ENCODE data around the gene GARNL3.

DNA sequence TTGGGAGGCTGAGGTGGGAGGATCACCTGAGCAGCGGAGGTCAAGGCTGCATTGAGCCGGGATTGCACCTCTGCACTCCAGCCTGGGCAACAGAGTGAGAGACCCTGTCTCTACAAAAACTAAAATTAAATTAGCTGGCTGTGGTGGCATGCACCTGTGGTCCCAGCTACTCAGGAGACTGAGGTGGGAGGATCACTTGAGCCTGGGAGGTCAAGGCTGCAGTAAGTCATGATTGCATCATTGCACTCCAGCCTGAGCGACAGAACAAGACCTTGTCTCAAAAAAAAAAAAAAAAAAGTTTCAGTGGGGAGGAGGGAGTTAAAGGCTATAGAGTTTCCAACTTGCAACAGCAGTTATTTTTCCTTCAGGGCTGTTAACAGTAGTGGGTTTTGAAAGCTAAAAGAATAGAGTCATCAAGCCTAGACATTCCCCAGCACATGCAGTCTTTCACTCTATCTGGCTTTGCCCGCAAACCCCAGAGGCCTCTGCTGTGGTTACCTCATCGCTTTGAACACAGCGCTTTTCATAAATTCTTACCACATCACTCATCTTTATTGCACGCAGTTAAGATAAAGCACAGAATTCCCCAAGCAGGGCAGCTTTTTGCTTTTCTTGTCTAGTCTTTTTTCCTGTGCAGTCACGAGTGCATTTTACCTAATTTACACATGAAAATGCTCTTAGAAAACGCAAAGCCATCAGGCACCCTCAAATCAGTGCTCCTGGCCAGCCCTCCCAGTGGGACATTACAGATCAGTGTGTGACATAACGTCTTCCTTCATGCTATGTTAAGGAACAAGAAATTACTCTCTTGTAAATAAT is 123.7 kb downstream of the GARNL3 start:
- TF ChIP-seq POLR2A (IDR thresholded peaks at IDR 0.05; ENCODE audit: low read depth, low read length) = no peak
- no peak for TF ChIP-seq TAF1 (IDR thresholded peaks at IDR 0.05; ENCODE audit: low read depth, low read length)
- 0 out of 2 replicates have a peak, but pooled peaks have one; percentile 32 for TF ChIP-seq POLR2AphosphoS5 (IDR thresholded peaks at IDR 0.05; ENCODE audit: low read depth, low read length)
- TF ChIP-seq SPI1 (IDR thresholded peaks at IDR 0.05; ENCODE audit: low read depth, low read length) = no peak
- no peak for TF ChIP-seq PAX5 (IDR thresholded peaks at IDR 0.05; ENCODE audit: insufficient read depth, low read length, severe bottlenecking)

Data from GM12891 (cell line).